LNCaP clone FGC (cell line): ENCODE data around the gene IER5L.

Experiments
- DNase-seq: peaks from one replicate; pipeline ENCODE4 v3.0.0-alpha.2; 2011; ENCODE audit warnings: low read depth
- H3K4me3 ChIP-seq: 2 replicates; pipeline ENCODE4 v1.5.1; 2011; ENCODE audit warnings: mild to moderate bottlenecking, low read depth, low read length, control low read depth
- TF ChIP-seq, protein P1 (sequence below): IDR thresholded peaks from 2 replicates; pipeline ENCODE4 v1.5.1; 2012; ENCODE audit warnings: mild to moderate bottlenecking; ENCODE audit not compliant: control insufficient read depth, insufficient read depth; ENCODE audit errors: extremely low read depth

The IER5L gene

DNA sequence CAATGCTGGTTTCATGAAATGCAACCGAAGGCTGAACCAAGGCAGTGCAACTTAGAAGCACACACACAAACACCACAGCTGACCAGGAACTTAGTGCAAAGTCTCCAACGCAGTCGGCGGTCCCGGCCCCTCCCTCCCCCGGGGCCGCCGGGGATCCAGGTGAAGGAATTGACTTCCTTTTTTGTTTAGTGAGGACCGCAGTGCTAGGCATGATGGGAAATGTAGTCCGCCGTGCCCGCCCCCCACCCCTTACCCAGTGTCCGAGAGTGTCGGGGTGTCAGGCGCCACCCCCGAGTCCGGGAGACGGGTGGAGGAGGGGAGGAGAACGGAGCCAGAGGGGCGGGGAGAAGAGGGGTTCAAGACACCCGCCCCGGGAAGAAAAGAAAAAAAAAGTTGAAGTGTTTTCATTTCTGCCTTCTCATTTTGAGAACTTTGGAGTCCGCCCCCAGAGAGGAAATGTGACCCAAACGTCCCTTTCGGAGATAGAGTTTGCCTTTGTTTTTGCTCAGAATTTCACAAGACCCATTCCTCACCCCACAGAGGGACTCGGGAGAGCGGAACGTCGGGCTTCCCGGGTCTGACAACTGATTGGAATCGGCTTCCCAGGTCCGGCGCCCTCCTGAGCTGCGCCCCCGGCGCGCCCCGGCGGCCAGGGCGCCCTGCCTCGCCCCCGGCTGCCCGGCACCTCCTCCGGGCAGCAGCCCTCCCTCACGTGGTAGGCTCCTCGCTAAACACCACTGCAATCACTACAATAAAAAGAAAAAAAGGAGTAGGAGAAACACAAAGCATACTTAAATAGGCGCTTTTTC is 2.0 kb downstream of the IER5L start:
- peak overlapping the region; percentile 70 for H3K4me3 ChIP-seq
- DNase-seq: no peak
- TF ChIP-seq, protein P1, sequence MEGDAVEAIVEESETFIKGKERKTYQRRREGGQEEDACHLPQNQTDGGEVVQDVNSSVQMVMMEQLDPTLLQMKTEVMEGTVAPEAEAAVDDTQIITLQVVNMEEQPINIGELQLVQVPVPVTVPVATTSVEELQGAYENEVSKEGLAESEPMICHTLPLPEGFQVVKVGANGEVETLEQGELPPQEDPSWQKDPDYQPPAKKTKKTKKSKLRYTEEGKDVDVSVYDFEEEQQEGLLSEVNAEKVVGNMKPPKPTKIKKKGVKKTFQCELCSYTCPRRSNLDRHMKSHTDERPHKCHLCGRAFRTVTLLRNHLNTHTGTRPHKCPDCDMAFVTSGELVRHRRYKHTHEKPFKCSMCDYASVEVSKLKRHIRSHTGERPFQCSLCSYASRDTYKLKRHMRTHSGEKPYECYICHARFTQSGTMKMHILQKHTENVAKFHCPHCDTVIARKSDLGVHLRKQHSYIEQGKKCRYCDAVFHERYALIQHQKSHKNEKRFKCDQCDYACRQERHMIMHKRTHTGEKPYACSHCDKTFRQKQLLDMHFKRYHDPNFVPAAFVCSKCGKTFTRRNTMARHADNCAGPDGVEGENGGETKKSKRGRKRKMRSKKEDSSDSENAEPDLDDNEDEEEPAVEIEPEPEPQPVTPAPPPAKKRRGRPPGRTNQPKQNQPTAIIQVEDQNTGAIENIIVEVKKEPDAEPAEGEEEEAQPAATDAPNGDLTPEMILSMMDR: no peak

DNA sequence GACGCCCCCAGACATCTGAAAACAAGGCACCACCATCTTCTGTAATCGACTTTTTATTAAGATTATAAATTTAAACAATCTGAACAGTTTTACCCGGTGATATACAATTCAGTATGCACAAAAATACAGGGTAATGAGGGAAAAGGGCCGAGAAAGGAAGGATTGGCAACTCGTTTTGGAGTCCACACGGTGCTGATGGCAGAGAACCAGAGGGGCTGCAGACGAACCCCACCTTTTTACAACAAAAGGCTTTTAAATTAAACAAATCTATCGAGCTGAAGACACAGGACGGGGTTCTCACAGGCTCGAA is 2.6 kb downstream of the IER5L start:
- no peak for DNase-seq

DNA sequence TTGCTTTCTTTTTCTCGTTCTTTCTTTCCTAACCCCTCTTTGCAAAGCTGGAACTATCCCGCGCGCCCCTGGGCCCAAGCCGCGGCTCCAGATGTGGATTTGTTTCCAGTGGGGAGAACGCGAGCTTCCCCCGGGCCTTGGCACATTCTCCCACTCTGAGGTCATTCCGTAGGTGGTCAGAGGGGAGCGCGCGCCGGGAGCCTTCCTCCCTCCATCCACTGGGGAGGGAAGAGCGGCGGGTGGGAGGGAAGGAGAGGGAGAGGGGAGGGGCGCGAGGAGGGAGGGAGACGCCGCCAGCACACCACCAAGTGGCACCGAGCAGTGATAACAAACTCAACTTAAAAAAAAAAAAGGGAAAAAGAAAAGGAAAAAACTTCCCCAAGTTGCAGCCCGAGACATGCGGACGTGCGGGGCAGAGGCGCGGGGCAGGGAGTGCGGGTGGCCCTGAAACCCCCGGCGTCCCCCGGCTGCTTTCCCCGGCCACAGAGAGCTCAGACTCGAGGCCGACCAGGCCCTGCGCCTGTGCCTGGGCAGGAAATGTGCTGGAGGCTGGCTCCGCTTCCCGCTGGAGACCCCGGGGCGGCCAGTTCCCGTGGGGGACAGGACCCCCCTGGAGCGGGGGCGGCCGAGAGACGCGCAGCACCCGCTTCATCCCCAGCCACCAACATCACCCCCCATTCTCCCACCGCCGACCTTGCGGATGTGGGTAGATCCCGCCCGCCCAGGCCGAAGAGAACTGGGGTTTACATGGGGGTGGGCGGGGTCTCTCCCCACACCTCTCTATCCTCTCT is 3.1 kb downstream of the IER5L start:
- no peak for DNase-seq
- TF ChIP-seq, protein P1: peak; percentile 30
- H3K4me3 ChIP-seq: peak overlapping the region; percentile 70

More for the DNA sequence above, 2.6 kb downstream of the IER5L start:
- TF ChIP-seq, protein P1: no peak
- H3K4me3 ChIP-seq: peak overlapping the region; percentile 70

DNA sequence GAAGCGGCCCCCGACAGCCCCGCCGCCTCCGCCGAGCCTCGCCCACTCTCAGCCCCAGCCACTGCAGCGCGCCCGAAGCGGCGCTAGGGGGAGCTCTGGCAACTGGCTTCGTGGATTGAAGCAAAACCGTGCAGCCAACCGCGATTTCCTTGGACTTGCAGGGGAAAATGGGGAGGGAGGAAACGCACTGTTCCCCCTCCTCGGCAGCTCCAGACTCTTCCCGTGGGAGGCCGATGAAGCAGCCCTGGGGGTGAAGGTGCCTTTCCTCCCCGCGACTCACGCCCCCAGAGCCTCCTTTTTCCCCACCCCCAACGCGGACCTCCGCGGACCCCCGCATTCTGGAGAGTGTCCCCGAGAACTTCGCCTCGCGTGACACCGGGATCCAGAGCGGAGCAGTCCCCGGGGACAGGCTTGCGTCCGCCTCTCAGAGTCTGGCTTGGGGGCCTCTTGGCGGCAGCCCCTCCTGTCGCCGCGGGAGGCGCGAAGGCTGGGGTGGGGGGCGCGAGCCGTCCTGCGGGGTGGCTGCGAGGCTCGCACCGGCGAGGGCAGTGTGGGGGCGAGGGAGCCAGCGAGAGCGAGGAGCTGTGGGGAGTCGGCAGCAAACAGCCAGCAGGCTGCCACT is 3.8 kb downstream of the IER5L start:
- no peak for DNase-seq
- peak overlapping the region; percentile 70 for H3K4me3 ChIP-seq
- TF ChIP-seq, protein P1: peak; percentile 99

DNA sequence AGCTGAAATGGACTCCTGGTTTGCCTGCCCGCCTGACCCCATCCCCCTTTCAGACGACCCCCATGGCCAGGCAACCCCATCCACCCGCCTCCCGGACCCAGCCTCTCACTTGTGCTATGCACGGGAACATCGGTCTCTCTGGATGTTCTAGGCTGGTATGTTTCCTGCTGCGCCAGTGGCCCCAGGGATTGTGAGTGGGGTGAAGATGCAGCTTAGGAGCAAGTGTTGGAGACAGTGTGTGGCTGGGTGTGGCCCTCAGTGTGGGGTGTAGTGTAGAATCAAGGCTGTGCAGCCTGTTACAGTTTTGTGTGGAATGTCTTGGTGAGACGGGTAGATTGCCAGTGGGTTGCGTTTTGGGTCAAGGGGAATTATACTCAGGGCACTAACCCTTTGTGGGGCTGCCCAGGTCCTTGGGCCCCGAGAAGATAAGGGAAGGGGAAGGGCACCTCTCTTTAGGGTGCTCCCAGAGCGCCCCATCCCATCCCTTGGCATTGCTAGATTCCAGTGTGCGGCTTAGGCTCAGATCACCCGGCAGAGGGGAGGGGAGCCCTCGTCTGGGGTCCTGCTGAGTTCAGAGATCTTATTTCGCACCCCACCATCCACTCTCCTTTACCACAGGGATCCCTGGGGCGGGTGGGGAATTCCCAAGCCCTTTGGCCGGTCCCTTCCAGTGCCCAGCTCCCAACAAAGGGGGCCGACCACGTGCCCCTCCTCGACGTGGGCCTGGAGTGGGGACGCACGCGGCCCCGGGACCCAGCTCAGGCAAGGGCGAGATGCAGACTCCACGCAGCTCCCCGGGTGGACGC is 4.6 kb downstream of the IER5L start:
- peak overlapping the region; percentile 70 for H3K4me3 ChIP-seq
- TF ChIP-seq, protein P1: no peak
- no peak for DNase-seq

DNA sequence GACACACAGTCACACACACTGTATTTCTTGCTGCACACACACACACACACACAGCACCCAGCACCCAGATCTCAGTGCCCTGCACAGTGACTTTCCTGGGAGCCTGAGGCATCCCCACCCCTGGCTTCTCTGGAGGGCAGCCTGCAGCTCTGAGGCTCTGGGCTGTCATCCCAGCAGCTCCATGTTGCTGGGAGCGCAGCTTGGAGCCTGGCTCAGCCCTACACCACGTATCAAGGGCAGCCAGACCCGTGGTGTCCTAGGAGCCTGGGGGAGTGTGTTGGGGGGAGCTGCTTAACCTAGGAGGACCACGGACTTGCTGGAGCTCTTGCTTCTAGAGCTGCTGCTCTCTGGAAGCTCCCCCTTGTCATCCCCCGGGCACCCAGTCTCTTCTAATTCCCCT is 5.2 kb downstream of the IER5L start:
- no peak overlapping the region for H3K4me3 ChIP-seq
- DNase-seq: no peak
- TF ChIP-seq, protein P1: no peak
